Activated CD8-positive, alpha-beta memory T cell treated with anti-CD3 and anti-CD28 coated beads for 24 hours (primary cell): ENCODE results near the gene ANKUB1.
A peak's percentile ranks its signal among the peaks of the same experiment; 100 is the strongest.

Experiments used
- DNase-seq: peaks from one replicate; pipeline ENCODE4 v3.0.0-alpha.2; 2020

Gene ANKUB1

DNA sequence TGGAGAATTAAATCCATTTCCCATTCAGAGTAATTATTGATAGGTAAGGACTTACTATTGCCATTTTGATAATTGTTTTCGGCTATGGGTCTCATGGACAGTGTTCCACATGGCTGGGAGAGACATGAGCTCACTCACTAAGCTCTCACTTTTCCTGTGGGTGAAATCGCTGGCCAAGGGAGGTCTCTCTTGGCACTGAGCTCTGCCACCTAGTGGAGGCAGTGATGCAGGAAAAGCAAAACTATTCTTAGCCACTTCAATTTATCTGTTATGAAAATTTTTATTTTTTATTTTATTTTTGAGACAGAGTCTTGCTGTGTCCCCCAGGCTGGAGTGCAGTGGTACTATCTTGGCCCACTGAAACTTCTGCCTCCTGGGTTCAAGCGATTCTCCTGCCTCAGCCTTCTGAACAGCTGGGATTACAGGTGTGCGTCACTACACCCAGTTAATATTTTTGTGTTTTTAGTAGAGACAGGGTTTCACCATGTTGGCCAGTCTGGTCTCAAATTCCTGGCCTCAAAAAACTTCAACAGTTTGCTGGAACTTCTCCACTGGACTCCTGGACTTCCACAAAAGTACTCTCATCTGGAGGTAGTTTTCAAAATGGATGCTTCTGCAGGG is 16.0 kb upstream of the ANKUB1 start:
- DNase-seq = peak; percentile 71

DNA sequence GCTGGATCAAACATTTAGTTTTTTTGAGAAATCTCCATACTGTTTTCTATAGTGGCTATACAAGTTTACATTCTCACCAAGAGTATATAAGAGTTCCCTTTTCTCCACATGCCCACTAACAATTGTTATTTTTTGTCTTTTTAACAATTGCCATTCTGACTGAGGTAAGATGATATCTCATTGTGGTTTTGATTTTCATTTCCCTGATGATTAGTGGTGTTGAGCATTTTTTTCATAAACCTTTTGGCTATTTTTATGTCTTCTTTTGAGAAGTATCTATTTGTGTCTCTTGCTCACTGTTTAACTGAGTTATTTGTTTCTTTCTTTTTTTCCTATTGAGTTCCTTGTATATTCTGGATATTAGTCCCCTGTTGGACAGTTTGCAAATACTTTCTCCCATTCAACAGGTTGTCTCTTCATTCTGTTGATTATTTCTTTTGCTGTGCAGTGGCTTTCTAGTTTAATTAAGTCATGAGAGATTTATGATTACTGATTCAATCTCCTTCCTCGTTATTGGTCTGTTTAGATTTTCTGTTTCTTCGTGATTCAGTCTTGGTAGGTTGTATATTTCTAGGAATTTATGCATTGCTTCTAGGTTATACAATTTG is 13.9 kb upstream of the ANKUB1 start:
- no peak for DNase-seq

DNA sequence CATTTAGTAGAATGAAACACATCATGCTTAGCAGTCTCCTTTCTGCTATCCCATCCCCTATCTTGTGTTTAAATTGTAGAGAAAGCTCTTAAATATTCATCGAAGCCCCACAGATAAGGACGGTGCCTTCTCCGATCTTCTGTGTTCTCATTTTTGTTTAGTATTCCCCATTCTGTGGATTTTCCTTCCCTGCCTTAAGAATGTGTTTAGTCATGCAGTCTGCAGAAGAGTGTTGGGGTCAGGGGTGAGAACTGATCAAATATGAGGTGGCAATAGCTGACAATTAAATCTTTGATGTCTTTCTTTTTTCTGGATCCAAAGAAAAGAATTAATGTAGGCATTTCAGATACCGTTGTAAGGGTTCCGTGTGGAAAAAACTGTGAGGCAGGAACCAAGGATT is 9.3 kb upstream of the ANKUB1 start:
- no peak for DNase-seq

DNA sequence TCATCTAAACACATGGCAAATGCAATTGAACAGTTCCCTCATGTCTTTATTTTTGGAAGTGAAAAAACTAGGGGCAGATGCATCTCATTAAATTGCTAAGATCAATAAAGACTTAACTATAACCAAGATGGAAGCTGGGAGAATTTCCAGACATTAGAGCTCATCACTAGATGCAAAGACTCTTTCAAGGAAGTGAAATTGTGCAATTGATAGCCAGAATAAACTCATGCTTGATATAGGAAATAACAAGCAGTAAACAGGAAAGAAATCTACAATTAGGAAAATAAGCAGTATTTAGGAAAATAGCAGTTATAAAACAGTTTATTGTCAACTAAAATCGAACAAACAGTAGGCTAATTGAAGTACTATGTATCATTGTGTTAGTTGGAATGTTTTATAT is 8.8 kb upstream of the ANKUB1 start:
- no peak for DNase-seq

DNA sequence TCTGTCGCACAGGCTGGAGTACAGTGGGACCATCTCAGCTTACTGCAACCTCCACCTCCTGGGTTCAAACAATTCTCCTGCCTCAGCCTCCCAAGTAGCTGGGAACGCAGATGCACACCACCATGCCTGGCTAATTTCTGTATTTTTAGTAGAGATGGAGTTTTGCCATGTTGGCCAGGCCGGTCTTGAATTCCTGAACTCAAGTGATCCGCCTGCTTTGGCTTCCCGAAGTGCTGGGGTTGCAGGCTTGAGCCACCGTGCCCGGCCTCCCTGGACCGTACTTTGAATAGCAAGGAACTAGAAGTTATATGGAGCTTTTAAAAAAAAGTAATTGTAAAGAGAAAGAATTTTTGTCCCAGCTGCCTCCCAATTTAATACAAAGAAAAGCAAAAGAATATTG is 8.3 kb upstream of the ANKUB1 start:
- DNase-seq = no peak

DNA sequence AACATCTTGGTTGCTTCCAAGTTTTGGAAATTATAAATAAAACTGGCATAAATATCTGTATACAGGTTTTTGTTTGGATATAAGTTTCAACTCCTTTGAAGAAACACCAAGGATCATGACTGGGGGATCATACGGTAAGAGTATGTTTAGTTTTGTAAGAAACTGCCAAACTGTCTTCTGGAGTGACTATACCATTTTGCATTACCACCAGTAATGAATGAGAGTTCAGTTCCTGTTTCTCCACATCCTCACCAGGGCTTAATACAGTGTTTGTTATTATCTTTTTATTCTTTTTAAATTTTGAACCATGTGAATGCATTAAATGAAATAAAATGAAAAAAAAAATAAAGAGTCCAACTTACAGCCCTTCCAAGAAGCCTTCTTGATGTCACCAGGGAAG is 3.7 kb upstream of the ANKUB1 start:
- no peak for DNase-seq

DNA sequence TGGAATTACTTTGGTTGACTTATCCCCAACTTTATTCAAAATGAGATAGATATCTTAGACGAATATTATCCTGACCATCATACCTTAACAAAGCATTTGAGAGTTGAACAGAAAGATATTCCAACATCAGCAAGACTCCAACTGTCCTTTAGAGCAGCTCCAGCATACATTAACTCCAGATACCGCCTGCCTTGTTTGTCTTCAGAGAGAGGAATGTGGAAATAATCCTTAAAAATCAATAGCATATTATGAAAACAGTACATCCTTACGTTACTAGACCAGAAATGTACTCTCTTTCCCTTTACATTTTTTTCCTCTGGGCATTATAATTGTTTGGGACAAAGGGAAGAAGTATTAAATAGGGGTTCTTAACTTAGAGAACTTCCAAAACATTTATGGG is 1.7 kb downstream of the ANKUB1 start:
- no peak for DNase-seq

DNA sequence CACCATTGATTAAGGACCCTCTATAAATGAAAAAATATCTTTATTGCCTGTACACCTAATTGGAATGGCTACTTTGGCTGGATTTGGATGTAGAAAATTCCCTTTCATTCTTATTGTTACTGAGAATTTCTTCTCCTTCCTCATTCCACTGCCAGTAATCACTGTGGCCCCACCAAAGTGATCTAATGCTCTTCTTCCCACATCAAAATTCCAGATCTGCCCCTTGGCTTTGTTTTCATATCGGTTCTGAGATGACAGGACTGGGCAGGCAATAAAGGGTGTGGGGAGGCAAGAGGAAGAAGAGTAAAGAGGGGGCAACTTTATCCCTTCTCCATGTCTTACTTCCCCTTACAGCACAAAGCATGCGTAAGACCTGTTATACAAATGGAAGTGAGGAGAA is 2.1 kb downstream of the ANKUB1 start:
- no peak for DNase-seq

DNA sequence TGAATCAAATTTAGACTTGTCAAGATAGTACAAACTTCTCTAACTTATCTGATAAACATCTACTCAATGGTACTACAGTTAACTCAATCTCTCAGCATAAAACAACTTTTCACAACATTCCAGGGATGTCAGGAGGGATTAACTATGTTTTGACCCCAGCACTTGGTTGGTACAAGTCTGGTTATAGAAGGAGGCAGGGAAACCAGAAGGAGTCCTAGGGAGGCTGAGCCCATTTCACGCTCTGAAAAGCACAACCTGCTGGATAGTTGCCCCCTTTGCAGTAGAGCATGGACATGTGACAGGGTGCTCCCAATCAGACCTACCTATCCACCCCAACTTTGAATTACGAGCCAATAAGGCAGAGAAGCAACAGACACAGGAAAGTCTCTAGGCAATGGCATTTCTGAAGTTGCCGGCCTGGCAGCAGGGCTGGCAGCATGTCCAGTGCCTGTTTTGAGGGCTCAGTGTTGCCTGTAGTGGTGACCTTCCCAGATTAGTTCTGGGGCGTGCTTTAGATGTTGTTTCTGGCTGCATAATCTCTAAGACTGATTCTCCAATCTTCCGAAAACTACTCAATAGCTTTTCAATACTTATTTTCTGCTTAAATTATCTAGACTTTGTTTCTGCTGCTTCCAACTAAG is 8.2 kb downstream of the ANKUB1 start:
- no peak for DNase-seq

DNA sequence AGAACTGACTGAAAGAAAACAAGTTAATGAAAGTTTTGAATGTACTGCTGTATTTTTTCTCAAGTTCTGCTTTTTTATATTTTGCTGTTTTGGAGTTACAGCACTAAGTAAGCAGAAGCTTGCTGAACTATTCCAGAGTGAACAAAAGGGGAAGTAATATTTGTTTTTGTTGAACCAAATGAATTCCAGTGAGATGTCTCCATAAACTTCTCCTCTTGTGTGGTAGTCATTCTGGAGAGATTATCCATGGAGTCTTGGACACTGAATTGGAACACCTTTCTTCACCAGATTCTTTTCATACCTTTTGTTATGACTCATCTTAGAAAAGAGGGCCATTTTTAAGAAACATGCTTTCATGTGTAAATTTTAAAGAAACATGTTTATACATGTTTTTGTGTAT is 8.8 kb downstream of the ANKUB1 start:
- no peak for DNase-seq

DNA sequence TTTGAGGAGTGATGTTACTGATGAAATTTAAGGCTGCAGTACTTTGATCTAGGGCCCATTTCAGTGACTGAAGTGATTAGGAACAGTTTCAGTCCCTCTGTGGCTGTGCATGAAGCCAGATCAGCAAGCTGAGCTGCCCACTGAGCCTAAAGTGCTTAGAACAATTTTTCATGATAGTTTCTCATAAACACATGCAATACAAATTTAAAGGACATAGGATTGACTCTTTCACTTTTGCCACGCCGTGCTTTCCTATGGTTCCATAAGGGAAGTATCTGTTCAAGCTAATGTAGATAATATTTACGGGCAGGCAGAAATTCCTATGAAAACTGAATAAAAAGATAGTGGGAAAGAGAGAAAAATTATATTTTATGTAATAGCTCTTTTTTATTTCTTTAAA is 10.6 kb downstream of the ANKUB1 start:
- no peak for DNase-seq

DNA sequence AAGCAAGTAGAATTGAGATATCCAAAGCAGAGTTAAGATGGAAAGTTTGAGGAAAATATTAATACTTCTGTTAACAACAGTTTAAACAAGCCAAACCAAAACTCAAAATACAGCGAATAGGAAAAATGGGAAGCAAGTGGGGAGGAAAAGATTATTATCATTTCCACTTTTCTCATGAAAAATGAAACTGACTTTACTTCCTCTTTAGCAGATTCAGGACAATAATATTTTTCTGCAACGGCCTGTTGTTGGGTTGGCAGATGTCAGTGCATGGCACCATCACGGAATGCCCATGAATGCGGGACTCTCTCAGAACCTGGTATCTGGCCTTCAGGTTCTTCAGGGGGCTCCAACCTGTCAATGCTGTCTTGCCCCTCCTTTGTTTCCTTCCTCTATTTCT is 11.1 kb downstream of the ANKUB1 start:
- DNase-seq = no peak

DNA sequence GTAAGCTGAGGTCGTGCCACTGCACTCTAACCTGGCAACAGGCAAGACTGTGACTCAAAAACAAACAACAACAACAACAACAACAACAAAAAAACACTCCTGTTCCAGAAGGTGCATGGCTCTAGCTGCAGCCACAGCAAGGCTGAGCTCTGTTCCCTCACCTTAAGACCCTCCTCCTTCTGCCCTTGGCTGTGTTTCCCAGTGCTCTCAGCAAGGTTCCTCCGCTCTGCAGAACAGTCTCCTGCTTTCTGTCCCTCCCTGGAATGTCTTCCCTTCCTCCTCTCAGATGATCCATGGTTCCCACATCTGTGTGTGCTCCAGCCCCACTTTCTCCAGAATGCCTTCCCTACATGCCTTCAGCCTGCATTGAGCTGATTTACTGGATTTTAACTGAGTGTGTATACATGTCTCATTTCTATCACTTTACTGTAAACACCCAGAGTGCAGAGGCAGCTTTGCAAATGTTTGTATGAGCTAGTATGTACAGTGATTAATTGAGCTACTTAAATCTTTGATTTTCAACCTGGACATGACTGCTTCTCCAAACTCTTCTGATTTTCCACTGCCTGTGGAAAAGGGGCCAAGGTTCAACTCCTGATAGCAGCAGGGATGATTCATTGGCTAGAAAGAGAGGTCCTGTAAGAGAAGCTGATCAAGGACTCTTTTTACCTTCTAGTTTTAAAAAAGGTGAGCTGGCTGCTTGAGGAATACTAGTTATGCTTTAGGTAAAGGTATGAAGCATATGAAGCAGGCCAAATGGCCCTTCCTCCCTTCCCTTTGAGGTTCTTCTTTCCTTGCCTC is 14.7 kb downstream of the ANKUB1 start:
- no peak for DNase-seq

DNA sequence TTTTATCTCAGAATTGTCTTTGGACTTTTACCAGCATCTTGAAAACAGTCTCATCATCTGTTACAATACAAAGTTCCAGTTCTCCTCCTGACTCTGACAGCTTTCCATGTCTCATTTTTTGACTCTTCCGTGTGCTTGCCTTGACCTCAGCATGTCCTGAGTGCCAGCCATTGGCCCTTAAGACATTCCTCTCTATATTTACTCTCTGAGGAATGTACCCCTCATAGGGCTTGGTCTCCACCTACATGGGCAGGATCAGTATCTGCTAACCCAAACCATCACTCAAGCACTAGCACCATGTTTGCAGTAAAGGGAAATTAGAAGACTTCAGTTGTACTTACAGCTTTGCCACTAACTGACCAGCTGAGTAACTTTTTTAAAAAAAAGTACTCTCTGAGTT is 16.2 kb downstream of the ANKUB1 start:
- no peak for DNase-seq

DNA sequence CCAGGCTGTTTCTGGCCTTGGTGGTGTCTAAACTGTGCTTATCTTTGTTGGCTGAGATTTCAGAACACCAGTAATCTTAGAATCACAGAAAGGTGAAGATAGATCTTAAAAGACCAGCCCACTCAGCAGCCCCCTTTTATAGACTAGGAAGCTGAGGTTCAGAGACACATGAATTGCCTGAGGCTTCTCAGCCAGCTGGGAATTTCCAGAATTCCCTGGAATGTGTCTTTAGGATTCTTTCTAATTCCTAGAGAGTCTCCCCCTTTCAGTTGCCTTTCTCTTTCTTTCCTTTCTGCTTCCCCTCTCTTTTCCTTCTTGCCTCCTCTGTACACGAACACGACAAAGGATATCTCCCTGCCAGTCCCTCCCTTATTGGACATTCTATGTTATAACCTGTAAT is 19.5 kb downstream of the ANKUB1 start:
- DNase-seq = no peak

DNA sequence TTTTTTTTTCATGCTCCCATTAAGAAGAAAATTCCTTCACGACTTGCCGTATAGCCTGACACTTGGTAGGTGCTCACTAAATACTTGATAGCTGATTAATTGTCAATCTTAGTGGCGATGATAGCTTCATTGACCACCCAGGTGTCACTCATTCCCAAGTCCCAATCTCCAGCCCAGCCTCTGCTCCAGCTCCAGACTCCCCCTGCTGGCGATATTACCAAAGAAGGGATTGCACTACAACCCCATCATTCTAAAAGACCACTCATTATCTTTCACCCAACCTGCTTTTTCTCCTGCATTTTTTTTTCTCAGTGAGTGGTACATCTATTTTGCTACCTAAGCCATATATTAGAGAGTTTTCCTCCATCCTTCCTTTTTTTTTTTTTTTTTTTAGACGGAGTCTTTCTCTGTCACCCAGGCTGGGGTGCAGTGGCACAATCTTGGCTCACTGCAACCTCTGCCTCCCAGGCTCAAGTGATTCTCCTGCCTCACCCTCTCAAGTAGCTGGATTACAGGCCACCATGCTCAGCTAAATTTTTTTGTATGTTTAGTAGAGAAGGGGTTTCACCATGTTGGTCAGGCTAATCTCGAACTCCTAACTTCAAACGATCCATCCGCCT is 20.6 kb downstream of the ANKUB1 start:
- no peak for DNase-seq

DNA sequence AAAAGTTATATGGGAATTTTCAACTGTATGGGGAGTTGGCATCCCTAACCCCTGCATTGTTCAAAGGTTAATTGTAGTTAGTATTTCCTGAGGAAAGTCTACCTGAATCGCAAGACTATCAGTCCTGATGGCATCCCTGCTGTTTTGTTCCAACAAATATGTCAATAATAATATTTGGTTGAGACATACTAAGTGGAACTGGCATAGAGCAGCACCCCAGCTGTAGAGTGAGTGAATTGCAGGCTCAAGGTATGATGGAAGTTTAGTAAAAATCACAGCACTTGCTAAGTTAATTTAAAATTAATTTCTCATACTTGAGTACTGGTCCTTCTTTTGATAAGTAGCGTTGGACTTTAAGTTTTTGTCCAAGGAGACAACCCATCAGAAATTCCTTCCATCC is 22.1 kb downstream of the ANKUB1 start:
- no peak for DNase-seq

DNA sequence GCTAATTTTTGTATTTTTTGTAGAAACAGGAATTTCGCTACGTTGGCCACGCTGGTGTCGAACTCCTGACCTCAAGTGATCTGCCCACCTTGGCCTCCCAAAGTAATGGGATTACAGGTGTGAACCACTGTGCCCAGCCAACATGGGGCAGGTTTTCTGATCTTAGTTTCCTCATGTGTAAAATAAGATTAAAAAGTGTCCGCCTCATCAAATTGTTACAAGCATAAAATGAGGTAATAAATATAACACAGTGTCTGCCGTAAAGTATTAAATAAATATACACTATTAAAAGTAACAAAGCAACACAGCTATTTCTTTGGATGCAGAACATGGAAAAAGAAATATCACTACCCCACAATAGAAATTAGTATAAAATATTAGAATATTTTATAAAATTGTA is 23.6 kb downstream of the ANKUB1 start:
- no peak for DNase-seq

DNA sequence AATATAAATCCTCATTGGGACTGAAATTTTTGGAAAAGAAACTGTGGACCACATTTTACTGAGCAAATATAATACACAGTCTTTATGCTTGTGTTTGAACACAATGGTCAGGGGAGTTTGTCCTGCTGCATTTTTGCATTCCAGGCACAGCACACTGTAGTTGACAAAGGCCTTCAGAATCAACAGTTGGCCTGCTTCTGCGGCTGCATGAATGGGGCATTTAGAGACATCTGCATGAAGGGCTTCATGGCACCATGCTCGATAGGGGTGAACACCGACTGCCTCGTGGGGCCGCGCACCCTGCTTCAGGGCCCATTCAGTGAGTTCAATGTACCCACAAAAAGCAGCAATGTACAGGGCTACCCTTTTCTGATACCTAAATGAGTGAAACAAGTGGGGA is 24.6 kb downstream of the ANKUB1 start:
- no peak for DNase-seq

DNA sequence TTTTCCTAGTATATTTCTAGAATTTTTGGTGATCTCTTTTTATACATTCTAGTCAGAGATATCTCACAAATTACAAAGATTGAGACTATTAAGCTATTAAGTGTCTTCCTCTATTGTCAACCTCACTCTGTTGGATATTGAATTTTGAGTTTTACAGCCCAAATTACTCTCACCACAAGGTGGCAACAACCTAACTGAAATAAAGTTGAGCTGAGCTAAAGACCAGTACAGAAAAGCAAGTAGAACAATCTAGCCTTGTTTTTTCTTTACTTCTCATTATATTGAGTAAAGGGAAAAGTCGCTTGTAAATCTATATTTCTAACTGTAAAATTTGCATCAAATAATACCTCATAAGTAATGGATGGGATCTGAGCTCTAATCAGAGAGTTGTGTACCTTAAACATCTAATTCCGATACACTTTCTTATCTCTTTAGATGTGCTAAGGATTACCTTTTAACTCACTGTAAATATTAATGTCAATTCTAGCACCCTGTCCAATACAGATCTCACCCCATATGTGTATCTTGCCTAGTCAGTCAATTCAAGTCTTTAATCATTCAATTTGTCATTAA is 26.5 kb downstream of the ANKUB1 start:
- DNase-seq = no peak

DNA sequence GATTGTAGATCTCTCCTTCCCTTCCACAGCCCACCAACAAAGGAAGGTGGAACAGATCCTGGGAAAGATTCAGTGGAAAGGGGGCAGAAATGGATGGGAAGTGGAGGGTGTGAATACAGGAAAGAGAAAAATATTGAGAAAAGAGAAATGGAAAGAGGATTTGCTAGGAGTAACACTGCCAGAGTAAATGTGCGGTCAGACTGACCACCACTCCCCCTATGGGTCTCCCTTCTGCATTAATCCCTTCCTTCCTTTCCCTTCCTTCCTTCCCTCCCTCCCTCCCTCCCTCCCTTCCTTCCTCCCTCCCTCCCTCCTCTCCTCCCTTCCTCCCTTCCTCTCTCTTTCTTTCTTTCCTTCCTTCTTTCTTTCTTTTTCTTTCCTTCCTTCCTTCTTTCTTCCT is 28.1 kb downstream of the ANKUB1 start:
- no peak for DNase-seq

DNA sequence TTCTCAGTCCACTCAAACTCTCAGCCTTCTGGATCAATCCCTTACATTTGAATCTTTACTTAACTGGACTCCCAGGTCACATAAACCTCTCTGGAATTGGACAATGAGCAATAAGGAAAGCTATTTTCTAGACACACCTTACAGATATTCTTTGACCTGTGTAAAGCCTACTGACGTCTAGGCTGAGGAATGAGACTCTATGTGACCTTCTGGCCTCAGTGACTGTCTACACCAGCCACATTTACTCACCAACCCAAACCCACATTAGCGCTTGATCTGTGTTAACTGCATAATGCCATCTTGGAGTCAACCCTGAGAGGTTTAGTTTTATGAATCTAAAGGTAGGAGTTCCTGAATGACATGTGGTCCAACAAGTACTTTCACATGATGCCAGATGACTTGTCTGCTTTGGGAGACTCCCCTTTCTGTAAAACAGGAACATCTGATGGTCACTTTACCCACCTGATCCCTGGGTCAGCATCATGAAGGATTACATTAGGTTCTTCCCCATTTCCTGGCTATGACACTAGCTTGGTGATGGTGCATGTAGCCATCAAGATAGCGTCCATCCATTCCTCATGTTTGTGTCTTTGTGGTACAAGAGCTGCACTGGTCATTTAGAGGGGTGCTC is 28.7 kb downstream of the ANKUB1 start:
- DNase-seq = no peak

DNA sequence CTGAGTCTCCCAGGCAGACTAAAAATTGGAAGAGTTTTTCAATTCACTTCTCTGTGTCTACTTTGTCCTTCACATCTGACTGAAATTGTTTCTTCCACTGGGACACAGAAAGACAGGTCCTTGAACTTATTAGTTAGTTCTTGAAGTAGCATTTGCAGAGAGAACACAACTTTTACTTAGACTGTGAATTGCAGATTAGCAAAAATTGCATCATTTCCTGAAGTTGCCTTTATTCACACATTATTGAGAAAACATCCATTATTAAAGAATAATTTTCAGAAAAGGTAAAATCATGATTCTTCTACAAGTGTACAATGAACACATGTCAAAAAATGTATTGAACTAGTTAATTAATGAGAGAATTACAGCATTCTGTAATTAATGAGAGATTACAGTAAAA is 38.6 kb downstream of the ANKUB1 start:
- DNase-seq = no peak
